ENCODE results near the gene ANAPC2.

ANAPC2 gene

GRCh38 chr9:137191691-137192447 lies 3.5 kb upstream of the ANAPC2 start:
- DNase-seq = no peak

- no peak for DNase-seq
Observed at GRCh38 chr9:137191245-137191644, 2.9 kb upstream of the ANAPC2 start.

- no peak for DNase-seq
Observed at GRCh38 chr9:137190315-137190856, 2.0 kb upstream of the ANAPC2 start.

GRCh38 chr9:137189297-137190295 lies 1.2 kb upstream of the ANAPC2 start:
- no peak for DNase-seq

GRCh38 chr9:137188086-137188489 lies 272 bp downstream of the ANAPC2 start:
- DNase-seq = no peak

GRCh38 chr9:137187386-137187785 lies 974 bp downstream of the ANAPC2 start:
- DNase-seq = no peak

GRCh38 chr9:137186385-137186784 lies 2.0 kb downstream of the ANAPC2 start:
- DNase-seq = no peak

GRCh38 chr9:137185921-137186320 lies 2.4 kb downstream of the ANAPC2 start:
- DNase-seq = no peak

GRCh38 chr9:137184881-137185660 lies 3.3 kb downstream of the ANAPC2 start:
- no peak for DNase-seq

GRCh38 chr9:137183980-137184595 lies 4.3 kb downstream of the ANAPC2 start:
- DNase-seq = no peak

- no peak for DNase-seq
Observed at GRCh38 chr9:137182836-137183235, 5.5 kb downstream of the ANAPC2 start.

GRCh38 chr9:137181680-137182079 lies 6.7 kb downstream of the ANAPC2 start:
- no peak for DNase-seq

- no peak for DNase-seq
Observed at GRCh38 chr9:137180491-137180890, 7.9 kb downstream of the ANAPC2 start.

- no peak for DNase-seq
Observed at GRCh38 chr9:137179761-137180160, 8.6 kb downstream of the ANAPC2 start.

GRCh38 chr9:137178939-137179630 lies 9.3 kb downstream of the ANAPC2 start:
- no peak for DNase-seq

GRCh38 chr9:137178201-137178938 lies 10.0 kb downstream of the ANAPC2 start:
- no peak for DNase-seq

- DNase-seq = no peak
Observed at GRCh38 chr9:137176302-137177182, 11.8 kb downstream of the ANAPC2 start.

GRCh38 chr9:137175345-137175961 lies 12.9 kb downstream of the ANAPC2 start:
- DNase-seq = no peak

- no peak for DNase-seq
Observed at GRCh38 chr9:137174722-137175293, 13.6 kb downstream of the ANAPC2 start.
